ENCODE measurements around the gene DISC1.
"Not testable (repeated sequence)": the region's sequence is repeated elsewhere in the genome, so short reads cannot be mapped to it uniquely, and the experiment has no call there.

The DISC1 gene

DNA sequence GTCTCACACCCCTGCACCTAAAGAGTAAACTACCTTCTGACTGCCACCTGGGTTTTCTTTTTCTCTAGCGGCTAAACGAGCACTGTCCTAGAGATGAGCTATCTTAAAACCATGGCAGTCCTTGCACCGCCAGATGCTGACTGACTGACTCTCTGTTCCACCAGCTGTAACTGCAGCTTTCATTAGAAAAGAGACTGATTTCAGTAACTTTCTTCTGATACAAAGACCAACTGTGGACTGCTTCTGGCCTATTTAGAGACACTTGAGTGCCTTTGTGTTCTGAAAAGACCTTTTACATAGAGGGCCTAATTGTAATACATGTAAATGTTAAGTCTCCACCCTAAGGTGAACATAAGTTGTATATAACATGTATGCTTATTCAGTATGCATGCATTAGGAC is 152.5 kb downstream of the DISC1 start:
- DNase-seq: no peak

DNA sequence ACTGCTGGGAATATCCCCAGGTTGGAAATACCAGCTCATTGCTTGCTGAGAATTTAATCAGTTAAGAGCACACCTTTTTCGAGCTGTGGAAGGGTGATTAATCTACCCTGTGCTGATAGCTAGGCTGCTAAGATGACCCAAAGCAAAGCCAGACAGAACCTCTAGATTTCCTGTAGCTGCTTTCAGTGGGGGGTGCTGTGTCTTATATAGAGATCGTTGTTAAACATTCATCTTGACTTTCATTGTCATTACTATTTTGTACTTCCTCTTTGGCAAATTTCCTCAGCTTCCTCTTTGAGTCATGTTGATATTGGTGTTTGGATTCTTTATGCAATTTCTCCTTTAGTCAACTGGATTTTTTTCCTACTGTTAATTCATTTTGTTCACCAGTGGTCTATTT is 155.3 kb downstream of the DISC1 start:
- DNase-seq: no peak

DNA sequence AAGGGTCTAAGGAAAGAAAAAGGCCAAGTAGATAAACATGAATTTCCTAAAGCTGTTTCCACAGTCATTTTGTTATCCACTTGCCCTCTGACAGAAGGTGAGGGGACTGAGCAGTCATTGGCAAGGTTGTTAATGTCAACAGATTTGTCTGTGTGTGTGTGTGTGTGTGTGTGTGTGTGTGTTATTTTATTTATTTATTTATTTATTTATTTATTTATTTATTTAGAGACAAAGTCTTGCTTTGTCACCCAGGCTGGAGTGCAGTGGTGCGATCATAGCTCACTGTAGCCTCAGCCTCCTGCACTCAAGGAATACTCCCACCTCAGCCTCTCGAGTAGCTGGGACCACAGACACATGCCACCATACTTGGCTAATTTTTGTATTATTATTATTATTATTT is 158.5 kb downstream of the DISC1 start:
- not testable (repeated sequence) for DNase-seq

DNA sequence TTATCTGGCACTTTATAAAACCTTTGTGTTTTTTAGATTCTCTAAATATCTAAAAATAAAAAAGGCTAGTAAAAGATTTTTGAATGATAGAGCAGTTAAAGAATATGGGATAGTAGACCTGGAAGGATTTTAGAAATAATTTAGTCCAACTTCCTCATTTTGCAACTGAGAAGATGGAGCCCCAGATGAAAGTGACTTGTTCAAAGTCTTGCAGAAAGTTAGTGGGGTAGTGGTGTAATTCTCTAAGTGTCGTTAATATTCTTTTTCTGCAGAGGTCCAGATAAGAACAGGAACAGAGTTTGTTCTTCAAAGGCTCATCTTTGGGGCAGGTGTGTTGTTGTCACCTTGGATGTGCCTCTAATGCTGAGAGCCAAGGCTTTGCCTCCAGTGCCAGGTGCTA is 159.5 kb downstream of the DISC1 start:
- no peak for DNase-seq

DNA sequence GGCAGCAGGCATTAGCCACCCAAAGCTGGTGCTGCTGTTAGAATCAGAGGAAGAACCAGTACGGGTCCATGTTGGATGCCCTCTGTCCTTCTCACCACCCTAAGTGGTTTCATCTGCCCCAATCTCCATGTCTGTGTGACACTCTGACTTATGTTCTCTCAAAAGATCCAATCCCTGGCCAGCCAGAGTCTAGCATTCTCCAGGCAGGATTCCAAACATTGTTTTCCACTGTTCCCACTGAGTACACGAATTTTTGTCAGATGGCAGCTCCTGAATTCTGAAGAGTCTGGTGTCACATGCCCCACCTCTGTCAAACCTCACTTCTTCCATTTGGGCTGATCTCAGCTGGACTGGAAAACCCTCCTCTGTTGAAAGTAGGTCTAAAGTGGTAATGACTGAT is 166.0 kb downstream of the DISC1 start:
- no peak for DNase-seq

DNA sequence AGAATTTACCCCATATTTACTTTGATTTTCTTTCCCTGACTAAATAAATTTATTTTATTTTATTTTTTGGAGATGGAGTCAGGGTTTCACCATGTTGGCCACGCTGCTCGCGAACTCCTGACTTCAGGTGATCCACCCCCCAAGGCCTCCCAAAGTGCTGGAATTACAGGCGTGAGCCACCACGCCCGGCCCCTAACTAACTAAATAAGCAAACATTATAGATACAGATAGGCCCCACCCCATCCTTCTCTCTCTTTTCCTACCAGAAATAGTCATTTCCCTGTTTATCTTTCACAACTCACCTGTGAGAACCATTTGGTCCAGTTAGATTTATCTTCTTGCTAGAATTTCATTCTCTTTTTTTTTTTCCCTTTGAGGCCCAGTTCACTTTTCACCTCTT is 167.3 kb downstream of the DISC1 start:
- DNase-seq: no peak

DNA sequence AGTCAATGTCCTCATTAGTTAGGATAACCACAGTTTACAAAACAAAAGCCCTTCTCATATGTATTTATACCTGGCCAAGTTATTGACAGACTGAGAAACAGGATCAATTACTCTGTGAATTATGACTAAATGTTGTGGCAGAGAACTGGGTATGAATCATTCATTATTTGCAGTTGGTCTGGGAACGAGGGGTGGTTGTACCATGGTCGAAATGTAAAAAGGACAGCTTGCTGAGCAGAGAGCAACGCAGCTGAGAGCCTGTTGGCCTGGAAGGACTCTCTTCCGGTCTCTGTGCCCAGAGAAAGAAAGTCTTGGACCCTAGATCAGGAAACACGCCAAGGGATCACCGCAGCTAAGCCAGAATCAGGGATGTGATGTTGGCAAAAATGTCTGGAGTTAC is 169.6 kb downstream of the DISC1 start:
- no peak for DNase-seq

DNA sequence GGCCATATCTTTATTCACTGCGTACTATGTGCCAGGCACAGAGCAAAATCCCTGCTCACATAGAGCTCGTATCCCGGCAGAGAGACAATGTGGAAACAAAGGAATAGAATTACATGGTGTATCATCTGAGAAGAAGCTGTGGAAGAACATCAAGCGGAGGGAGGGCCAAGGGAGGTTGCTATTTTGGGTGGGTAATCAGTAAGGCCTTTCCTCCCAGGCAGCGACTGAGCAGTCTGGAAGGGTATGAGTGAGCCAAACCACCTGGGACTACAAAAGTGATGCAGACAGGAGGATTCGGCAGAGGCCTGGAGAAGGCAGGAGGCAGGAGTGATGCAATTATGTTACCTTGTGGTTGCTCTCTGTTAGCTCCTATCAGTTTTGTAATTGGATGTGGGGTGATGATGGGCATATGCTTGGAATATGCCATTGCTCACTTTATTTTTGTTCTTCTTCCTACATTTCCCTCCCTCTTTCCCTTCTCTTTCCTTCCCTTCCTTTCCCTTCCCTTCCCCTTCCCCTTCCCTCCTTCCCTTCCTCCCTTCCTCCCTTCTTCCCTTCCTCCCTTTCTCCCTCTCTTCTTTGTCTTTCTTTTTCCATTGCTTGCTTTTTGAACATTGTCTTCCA is 172.9 kb downstream of the DISC1 start:
- no peak for DNase-seq

DNA sequence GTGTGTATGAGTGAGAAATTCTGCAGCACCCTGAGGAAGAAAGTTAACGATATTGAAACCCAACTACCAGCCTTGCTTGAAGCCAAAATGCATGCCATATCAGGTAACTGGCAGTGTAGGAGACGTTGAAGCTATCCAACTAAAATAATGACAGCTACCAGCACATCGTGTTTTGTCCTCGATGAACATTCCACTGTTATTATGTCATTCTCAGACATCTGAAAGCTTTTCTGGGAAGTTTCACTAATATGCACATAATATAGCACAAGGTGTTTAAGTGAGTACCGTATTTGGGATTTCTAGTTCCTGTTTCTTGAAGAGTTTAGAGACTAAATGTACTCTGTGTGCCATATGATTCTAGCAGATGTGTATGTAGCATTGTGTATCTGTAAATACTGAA is 173.5 kb downstream of the DISC1 start:
- no peak for DNase-seq

DNA sequence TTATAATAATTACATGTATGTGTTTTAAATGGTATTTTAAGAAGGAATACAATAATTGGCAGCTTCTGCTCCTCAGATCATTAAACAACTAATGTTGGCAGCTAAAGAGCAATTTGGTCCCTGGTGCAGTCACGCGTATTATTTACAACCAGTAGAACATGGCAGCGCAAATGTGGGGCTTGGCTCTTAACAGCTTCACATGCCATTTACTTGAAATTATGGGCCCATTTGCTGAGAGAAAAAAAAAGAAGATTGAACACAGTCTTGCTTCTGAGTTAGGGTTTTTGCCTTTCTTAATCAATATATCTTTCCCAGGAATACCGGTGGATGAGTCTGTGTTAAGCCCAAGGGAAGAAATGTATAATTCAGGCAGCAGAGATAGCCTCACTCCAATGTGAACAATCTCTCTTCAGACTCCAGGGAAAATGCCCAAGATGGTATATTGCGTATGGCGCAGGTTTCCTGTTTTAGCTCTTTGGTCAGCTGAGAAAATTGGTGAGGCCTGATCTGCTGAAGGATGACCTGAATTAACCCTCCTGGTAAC is 174.5 kb downstream of the DISC1 start:
- DNase-seq: no peak

DNA sequence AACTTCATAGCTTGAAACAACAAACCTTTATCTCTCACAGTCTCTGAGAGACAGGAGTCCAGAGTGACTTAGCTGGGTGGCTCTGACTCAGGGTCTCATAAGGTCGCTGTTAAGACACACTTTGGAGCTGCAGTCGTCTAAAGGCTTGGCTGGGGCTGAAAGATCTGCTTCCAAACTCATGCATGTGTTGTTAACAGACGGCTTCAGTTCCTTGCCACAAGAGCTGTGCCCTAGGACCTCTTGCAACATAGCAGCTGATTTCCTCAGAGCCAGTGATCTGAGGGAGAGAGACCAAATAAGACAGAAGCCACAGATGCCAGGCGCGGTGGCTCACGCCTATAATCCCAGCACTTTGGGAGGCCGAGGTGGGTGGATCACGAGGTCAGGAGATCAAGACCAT is 176.8 kb downstream of the DISC1 start:
- no peak for DNase-seq

DNA sequence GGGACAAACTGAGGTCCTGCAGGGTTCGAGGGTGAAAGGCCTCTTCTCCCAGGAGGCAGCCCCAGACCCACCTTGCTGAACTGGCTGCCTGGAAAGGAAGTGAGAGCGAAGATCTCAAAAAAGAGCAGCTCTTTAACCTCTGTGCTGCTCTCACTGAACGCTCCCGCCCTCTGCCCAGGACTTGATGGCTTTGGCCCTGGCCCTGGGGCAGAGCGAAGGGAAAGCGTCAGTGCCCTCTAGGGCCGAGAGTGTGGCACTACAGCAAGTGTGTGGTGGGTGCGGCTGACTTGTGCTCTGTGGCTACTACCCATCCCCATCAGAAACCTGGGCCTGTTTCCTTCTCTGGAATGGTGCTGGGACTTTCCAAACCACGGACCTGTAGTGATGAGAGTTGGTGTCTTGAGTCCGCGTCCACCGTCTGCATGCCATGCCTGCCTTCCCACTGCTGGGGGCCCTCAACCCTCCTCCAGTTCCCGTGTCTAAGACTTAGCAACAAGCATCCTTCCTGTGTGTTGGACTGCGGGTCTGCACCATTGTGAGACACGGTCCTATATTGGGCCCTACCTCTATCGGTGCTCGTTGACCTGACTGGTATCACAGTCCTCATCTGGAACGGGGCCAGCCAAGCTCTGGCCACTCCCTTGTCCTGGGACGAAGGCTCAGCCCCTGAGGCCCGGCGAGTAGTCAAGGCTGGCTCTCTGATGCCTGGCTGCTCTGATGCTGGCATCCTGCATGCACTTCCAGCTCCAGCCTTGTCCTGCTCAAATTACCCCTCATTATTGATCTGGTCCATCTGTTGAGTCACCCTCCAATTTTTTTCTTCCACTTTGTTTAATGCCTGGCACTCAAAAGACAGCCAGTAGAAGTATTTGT is 180.3 kb downstream of the DISC1 start:
- DNase-seq: no peak

DNA sequence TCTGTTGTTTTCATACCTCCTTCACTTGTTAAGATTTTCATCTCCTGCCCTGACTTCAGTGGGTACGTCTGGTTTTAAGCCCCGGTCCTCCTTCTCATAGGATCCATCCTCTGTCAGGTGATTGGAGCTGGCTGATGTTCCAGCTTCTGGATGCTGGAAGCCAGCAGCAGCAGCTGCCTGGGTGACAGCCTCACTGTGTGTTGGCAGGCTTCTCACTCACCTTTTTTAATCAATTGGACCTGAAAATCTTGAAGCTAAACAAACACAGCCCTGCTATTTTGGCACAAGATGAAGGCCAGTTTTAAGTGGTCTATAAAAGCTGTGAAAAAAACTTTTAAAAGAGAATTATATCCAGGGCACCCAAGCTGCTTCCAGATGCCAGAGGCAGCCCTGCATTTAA is 181.0 kb downstream of the DISC1 start:
- no peak for DNase-seq

DNA sequence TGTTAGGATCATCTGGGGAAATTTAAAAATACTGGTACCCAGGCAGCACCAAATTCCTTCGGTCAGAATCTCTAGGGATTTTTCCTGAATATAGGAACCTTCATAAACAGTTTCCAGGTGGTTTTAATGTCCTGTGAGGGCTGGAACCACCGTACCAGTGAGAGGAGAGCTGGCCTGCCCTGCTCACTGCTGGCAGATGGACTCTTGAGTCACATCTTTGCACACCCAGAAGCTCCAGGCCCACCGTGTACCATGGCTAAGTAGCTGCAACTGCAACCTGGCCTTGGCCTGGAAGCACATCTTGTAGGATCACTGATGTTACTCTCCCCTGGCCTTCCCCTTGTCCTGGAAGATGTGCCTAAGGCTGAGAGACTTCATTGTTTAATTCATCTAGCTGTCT is 181.5 kb downstream of the DISC1 start:
- DNase-seq: no peak

DNA sequence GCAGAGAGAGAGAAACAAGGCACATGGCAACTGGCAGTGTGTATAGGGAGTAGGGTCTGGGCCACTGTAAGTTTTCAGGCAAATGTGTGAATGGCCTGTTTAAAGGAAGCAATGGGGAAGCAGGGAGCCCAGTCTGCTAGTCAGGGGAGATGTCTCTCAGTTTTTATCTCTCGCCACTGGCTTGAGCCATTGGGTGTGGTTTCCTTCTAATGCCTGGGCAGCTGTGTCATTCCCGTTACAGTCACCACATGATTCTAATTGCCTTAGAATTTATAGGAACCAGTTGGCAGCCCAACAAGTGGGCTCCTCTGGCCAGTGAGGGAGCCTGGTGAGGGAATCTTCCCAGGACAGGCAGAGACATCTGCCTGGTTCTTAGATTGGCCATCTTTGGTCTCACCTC is 182.4 kb downstream of the DISC1 start:
- DNase-seq: no peak

DNA sequence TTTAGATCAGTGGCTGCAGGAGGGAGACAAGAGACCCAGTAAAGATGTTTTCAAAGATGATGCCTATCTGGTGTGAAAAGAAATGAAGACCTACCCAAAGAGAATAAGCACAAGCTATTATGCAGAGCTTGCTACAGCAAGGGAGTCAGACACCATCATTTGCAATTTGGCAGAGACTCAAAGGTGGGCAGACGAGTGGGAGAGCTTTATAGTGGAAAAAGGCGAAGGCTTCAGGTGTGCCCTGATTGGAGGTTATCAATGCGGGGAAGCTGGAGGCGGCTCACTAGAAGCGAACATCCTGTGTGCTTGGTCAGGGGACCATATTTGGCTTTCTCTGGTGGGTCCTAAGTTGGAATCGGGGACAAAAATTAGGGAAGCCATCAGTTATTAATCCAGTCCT is 183.8 kb downstream of the DISC1 start:
- DNase-seq: no peak

DNA sequence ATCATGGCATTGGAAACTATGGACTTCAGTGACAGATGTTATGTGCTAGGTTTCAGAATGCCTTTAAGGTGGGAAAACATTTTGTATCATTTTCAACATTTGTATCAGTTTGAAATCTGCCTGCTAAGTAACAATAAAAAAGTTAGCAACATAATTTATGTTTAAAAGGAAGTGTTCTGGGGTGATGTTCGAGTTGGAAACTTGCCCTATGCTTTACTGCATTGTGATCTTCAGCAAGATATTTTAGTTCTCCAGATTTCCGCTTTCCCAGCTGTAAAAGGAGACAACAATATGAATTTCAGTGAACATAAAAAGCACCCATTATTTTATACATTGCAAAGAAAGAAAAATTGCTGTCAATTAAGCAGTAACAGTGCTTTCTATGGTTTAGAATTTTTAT is 187.4 kb downstream of the DISC1 start:
- no peak for DNase-seq

DNA sequence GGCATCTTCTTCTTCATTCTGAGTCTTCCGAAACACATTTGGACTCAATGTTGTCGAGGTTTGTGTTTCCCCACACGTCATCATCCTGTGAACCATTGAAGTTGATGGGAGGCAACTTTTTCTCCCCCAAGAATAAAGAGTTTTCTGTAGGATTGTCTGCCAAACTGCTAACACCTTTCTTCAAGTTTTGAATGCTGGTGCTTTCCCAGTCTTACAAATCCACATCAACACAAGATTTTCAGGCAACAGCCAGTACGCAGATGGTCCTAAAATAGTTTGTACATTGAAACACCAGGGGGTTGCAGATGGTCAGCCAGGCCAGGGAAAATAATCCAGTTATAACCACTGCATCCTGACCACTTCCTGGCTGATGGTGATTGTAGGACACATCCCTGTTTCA is 187.9 kb downstream of the DISC1 start:
- no peak for DNase-seq

DNA sequence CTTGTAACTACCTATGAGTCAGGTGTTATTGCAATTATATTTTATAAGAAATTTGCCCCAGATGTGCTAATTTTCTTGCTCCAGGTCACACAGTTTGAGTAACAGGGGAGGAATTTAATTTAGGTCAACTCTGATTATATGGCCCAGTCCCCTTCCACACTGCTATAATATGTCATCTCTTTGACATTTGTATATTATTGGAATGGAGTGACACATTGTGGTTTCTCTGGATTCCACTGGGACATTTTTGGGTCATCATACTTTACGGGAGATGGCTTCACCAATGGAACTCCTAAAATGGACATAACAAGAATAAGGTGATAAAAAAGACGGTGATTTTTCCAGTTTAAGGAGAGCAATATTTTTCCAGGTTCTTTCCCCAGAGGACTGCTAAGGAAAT is 191.2 kb downstream of the DISC1 start:
- no peak for DNase-seq

DNA sequence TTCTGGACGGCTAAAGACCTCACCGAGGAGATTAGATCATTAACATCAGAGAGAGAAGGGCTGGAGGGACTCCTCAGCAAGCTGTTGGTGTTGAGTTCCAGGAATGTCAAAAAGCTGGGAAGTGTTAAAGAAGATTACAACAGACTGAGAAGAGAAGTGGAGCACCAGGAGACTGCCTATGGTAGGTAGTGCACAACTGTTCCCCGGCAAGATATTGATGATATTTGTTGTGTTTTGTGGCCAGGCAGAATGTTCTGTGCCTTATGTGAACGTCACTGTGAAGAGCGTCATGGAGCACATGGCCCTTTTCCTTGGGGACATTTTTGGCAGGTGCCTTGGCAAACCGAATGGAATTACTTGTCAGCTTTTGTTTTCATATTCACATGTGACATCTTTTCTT is 191.7 kb downstream of the DISC1 start:
- no peak for DNase-seq

DNA sequence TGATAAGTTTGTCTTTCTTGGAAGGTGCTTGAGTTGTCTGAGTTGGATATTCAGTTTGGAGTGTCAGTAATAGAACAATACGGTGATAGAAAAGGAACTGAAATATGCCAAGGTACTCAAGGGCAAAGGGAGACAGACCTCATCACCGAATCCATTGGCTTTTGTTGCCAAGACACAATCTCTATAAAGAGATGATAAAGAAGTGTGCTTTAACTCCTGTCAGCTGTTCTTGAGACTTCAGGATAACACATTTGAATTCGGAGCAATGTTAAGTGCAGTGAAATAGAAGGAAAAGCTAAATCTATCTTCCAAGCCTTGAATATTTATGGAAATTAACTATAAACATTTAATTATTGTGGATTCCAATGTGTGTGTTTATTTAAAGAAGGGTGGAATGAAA is 194.7 kb downstream of the DISC1 start:
- no peak for DNase-seq

DNA sequence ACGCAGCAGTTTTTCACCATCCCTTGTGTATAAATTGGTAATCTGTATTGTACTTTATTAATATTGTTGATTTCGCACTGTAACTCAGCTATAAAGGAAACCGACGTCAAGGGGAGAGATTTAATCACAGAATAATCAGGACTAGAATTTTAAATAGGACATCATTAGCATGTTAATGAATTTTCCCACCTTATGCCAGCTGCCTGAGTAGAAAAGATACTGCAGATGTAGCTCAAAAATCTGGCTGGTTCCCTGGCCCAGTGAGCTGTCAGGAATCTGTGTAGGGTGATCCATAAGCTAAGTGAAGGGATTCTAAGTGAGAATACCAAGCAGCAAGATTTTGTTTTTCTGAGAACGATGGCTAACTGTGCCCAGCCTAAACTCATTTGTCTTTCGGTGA is 195.5 kb downstream of the DISC1 start:
- no peak for DNase-seq

DNA sequence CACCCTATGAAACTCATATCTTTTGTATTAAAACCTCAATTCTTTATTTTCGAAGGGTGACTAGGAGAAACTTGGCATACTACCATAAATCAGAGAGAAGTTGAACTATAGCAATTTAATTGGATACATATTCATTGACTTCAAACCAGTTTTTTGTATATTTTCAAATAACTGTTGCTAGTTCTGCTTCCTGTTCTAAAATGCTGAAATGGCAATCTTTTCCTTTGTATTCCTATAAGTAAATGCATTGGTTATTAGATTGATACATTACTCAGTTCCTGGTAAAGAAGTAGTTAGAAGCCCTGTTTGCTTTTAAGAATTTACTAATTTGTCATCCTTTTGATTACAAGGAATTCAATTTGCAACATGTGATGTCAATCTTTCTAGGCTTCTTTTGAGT is 200.0 kb downstream of the DISC1 start:
- no peak for DNase-seq

DNA sequence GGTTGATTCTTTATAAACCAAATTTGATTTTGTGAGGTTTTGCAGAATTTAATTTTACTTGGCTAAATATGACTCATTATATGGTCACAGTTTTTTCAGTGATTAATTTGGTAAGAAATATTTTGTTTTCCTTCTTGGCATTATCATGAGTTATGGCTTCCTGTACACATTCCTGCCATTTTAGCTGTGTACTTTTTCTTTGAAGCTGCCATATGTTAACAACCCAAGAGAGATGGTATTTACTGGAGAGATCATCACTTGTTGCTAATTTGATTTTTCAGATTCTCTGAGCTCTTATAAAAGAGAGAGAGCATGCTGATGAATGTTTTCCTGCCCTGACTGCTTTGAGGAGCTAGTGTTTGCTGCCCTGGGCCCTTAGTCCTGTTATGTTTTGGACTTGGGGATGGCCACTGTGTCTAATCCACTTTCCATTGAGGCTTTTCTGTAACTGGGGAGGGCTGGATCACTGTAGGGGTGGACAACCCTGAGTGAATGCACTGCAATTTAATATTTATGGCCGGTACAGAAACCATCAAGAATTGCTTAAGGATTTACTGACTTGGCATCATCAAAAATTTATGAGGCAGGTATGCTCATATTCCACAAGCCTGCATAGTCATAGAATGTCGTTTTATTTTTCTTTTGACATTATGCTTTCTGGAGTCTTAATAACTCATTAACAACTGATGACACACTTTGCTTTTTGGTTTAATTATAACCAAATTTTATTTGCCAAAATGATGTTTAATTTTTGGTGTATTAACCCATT is 200.9 kb downstream of the DISC1 start:
- no peak for DNase-seq

Measured in activated T-cell treated with anti-CD3 and anti-CD28 coated beads for 4 hours (primary cell).